GM23338 (cell line): Measurements from ENCODE around the gene LMF1. TPM values are rescaled to one million over a fixed set of nuclear protein-coding genes. Genes with fewer than 3 reads are reported as not detected.

ENCODE experiments used
- ATAC-seq: fragments of 200-7000 bp; cut with Tn5 transposase; 3 replicates; pipeline ENCODE4 v1.9.1; 2020
- DNase-seq: peaks from one replicate; pipeline ENCODE4 v3.0.0-alpha.2; 2015; ENCODE audit warnings: low spot score
- H2AFZ ChIP-seq: fragments of 200-600 bp; sonication (generic); 2 replicates; pipeline ENCODE4 v1.8.0; 2016; ENCODE audit warnings: antibody characterized with exemption, mild to moderate bottlenecking, moderate library complexity
- H3F3A ChIP-seq: fragments of 200-600 bp; sonication (generic); replicated peaks from 2 replicates; pipeline ENCODE4 v1.8.0; 2017; ENCODE audit warnings: antibody characterized with exemption, mixed run types, low read depth
- H3K27ac ChIP-seq: fragments of 200-600 bp; sonication (generic); 2 replicates; pipeline ENCODE4 v1.6.1; 2016; ENCODE audit warnings: low read depth
- H3K27me3 ChIP-seq: fragments of 200-600 bp; sonication (generic); 2 replicates; pipeline ENCODE4 v1.8.0; 2016; ENCODE audit warnings: mild to moderate bottlenecking, mixed run types, moderate library complexity; ENCODE audit not compliant: insufficient read depth
- H3K36me3 ChIP-seq: fragments of 200-600 bp; sonication (generic); 2 replicates; pipeline ENCODE4 v1.8.0; 2016; ENCODE audit warnings: mild to moderate bottlenecking; ENCODE audit not compliant: insufficient read depth
- H3K4me1 ChIP-seq: fragments of 200-600 bp; sonication (generic); 2 replicates; pipeline ENCODE4 v1.8.0; 2016; ENCODE audit warnings: mild to moderate bottlenecking, moderate library complexity; ENCODE audit not compliant: insufficient read depth
- H3K4me2 ChIP-seq: fragments of 200-600 bp; sonication (generic); 2 replicates; pipeline ENCODE4 v1.7.1; 2017; ENCODE audit warnings: mixed run types
- H3K4me3 ChIP-seq: fragments of 200-600 bp; sonication (generic); 2 replicates; pipeline ENCODE4 v1.6.1; 2016; ENCODE audit warnings: mixed run types
- H3K79me2 ChIP-seq: fragments of 200-600 bp; sonication (generic); replicated peaks from 2 replicates; pipeline ENCODE4 v1.8.0; 2017; ENCODE audit warnings: mild to moderate bottlenecking; ENCODE audit not compliant: insufficient read depth
- H3K9me2 ChIP-seq: fragments of 200-600 bp; sonication (generic); 2 replicates; pipeline ENCODE4 v1.8.0; 2017; ENCODE audit not compliant: insufficient read depth
- H4K20me1 ChIP-seq: fragments of 200-600 bp; sonication (generic); replicated peaks from 2 replicates; pipeline ENCODE4 v1.8.0; 2017; ENCODE audit warnings: mild to moderate bottlenecking; ENCODE audit not compliant: insufficient read depth
- H3K27ac Mint-ChIP-seq: 2 replicates; pipeline ENCODE4 v1.8.0; 2020; ENCODE audit warnings: inconsistent platforms, mild to moderate bottlenecking, moderate library complexity, mixed read lengths
- H3K27me3 Mint-ChIP-seq: 3 replicates; pipeline ENCODE4 v1.8.0; 2022; ENCODE audit warnings: low read depth, mild to moderate bottlenecking, moderate library complexity, mixed read lengths, inconsistent platforms; ENCODE audit not compliant: insufficient read depth, poor library complexity
- H3K36me3 Mint-ChIP-seq: 3 replicates; pipeline ENCODE4 v1.8.0; 2021; ENCODE audit warnings: low read depth, mild to moderate bottlenecking, inconsistent platforms, moderate library complexity, mixed read lengths
- H3K4me1 Mint-ChIP-seq: 3 replicates; pipeline ENCODE4 v1.8.0; 2020; ENCODE audit warnings: mild to moderate bottlenecking, inconsistent platforms, mixed read lengths
- H3K4me3 Mint-ChIP-seq: 3 replicates; pipeline ENCODE4 v1.8.0; 2021; ENCODE audit warnings: moderate library complexity, mild to moderate bottlenecking, inconsistent platforms, mixed read lengths
- H3K9me3 Mint-ChIP-seq: 3 replicates; pipeline ENCODE4 v1.8.0; 2020; ENCODE audit warnings: moderate library complexity, mild to moderate bottlenecking, inconsistent platforms, mixed read lengths
- CREB1 ChIP-seq: fragments of 250-450 bp; sonication (Bioruptor Pico); IDR thresholded peaks from 2 replicates; pipeline ENCODE4 v1.5.0; 2020; ENCODE audit warnings: low read depth, mild to moderate bottlenecking, moderate library complexity
- ETS1 ChIP-seq: IDR thresholded peaks from 2 replicates; pipeline ENCODE4 v1.6.1; 2016; ENCODE audit warnings: antibody characterized with exemption
- EZH2 ChIP-seq: fragments of 200-600 bp; sonication (generic); IDR thresholded peaks from one replicate; pipeline ENCODE4 v1.8.0; 2017; ENCODE audit warnings: antibody characterized with exemption, mild to moderate bottlenecking, low read depth; ENCODE audit not compliant: unreplicated experiment
- EZH2phosphoT487 ChIP-seq: fragments of 200-600 bp; sonication (generic); IDR thresholded peaks from one replicate; pipeline ENCODE4 v1.8.1; 2018; ENCODE audit warnings: antibody characterized with exemption; ENCODE audit not compliant: unreplicated experiment
- JUNB ChIP-seq: IDR thresholded peaks from one replicate; pipeline ENCODE4 v1.6.1; 2016; ENCODE audit warnings: antibody characterized with exemption; ENCODE audit not compliant: unreplicated experiment
- NANOG ChIP-seq: IDR thresholded peaks from 2 replicates; pipeline ENCODE4 v1.6.1; 2016; ENCODE audit warnings: antibody characterized with exemption, borderline replicate concordance
- POLR2AphosphoS5 ChIP-seq: IDR thresholded peaks from 2 replicates; pipeline ENCODE4 v1.6.1; 2016; ENCODE audit warnings: antibody characterized with exemption, low read depth
- REST ChIP-seq: IDR thresholded peaks from one replicate; pipeline ENCODE4 v1.6.1; 2018; ENCODE audit warnings: antibody characterized with exemption; ENCODE audit not compliant: unreplicated experiment
- STAT1 ChIP-seq: IDR thresholded peaks from one replicate; pipeline ENCODE4 v1.6.1; 2016; ENCODE audit warnings: antibody characterized with exemption; ENCODE audit not compliant: unreplicated experiment
- ZNF114 ChIP-seq: fragments of 250-450 bp; sonication (Bioruptor Pico); IDR thresholded peaks from 2 replicates; pipeline ENCODE4 v1.5.0; 2020; ENCODE audit warnings: mild to moderate bottlenecking, moderate library complexity
- ZNF331 ChIP-seq: fragments of 250-450 bp; sonication (Bioruptor Pico); IDR thresholded peaks from 2 replicates; pipeline ENCODE4 v1.5.0; 2020; ENCODE audit warnings: low read depth, mild to moderate bottlenecking, moderate library complexity
- polyA plus RNA-seq: library from polyadenylated mRNA; unstranded; fragments of >200 nt; fragmentation: Nextera tagmentation; extraction: Ambion mirVana; gene quantifications from 2 replicates; pipeline ENCODE4 v1.2.1, GENCODE V29; 2016
- total RNA-seq: library from RNA; depleted of rRNA; stranded (reverse); fragments of >200 nt; shearing (Covaris generic); gene quantifications from 2 replicates; pipeline ENCODE4 v1.2.3, GENCODE V29; 2014
- TF ChIP-seq, protein P1 (sequence below), 2 experiments: fragments of 200-600 bp in 1 of 2; sonication (generic) in 1 of 2; conservative IDR thresholded peaks; 2 replicates each; pipeline versions ENCODE4 v1.5.1 to v1.6.1; 2016 to 2017; ENCODE audit warnings: antibody characterized with exemption in 2 of 2, low read depth in 2 of 2, mild to moderate bottlenecking in 2 of 2, moderate library complexity in 1 of 2
- TF ChIP-seq, protein P2 (sequence below): fragments of 250-450 bp; sonication (Bioruptor Pico); IDR thresholded peaks from 2 replicates; pipeline ENCODE4 v1.5.0; 2020; ENCODE audit warnings: mild to moderate bottlenecking, moderate library complexity

Gene LMF1
- total and polyA plus RNA-seq, 2 experiments from 2014 or later, result 4.2 to 10.1 TPM

GRCh38 chr16:899683-900060 is 71.1 kb downstream of the LMF1 start:
- peaks cover under 1% of the 10 kb centered on the region; the same call in 1 of the 3 replicates for H3K36me3 Mint-ChIP-seq
- H3F3A ChIP-seq, result no peaks in the 10 kb centered on the region
- H3K27me3 ChIP-seq, result no peaks in the 10 kb centered on the region
- H3K4me1 Mint-ChIP-seq, result peaks cover 5% of the 10 kb centered on the region; the same call in 1 of the 3 replicates
- TF ChIP-seq STAT1 (no peak), POLR2AphosphoS5 (no peak), NANOG (no peak), ETS1 (no peak), EZH2 (no peak), ZNF114 (no peak), JUNB (no peak), EZH2phosphoT487 (no peak), ZNF331 (CRISPR knock-in tag) (no peak), CREB1 (CRISPR knock-in tag) (no peak), REST (no peak)
- TF ChIP-seq, protein P1, sequence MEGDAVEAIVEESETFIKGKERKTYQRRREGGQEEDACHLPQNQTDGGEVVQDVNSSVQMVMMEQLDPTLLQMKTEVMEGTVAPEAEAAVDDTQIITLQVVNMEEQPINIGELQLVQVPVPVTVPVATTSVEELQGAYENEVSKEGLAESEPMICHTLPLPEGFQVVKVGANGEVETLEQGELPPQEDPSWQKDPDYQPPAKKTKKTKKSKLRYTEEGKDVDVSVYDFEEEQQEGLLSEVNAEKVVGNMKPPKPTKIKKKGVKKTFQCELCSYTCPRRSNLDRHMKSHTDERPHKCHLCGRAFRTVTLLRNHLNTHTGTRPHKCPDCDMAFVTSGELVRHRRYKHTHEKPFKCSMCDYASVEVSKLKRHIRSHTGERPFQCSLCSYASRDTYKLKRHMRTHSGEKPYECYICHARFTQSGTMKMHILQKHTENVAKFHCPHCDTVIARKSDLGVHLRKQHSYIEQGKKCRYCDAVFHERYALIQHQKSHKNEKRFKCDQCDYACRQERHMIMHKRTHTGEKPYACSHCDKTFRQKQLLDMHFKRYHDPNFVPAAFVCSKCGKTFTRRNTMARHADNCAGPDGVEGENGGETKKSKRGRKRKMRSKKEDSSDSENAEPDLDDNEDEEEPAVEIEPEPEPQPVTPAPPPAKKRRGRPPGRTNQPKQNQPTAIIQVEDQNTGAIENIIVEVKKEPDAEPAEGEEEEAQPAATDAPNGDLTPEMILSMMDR (conservative IDR thresholded peaks at IDR 0.05; ENCODE audit: low read depth in 2 of 2), result no peak
- TF ChIP-seq, protein P2, sequence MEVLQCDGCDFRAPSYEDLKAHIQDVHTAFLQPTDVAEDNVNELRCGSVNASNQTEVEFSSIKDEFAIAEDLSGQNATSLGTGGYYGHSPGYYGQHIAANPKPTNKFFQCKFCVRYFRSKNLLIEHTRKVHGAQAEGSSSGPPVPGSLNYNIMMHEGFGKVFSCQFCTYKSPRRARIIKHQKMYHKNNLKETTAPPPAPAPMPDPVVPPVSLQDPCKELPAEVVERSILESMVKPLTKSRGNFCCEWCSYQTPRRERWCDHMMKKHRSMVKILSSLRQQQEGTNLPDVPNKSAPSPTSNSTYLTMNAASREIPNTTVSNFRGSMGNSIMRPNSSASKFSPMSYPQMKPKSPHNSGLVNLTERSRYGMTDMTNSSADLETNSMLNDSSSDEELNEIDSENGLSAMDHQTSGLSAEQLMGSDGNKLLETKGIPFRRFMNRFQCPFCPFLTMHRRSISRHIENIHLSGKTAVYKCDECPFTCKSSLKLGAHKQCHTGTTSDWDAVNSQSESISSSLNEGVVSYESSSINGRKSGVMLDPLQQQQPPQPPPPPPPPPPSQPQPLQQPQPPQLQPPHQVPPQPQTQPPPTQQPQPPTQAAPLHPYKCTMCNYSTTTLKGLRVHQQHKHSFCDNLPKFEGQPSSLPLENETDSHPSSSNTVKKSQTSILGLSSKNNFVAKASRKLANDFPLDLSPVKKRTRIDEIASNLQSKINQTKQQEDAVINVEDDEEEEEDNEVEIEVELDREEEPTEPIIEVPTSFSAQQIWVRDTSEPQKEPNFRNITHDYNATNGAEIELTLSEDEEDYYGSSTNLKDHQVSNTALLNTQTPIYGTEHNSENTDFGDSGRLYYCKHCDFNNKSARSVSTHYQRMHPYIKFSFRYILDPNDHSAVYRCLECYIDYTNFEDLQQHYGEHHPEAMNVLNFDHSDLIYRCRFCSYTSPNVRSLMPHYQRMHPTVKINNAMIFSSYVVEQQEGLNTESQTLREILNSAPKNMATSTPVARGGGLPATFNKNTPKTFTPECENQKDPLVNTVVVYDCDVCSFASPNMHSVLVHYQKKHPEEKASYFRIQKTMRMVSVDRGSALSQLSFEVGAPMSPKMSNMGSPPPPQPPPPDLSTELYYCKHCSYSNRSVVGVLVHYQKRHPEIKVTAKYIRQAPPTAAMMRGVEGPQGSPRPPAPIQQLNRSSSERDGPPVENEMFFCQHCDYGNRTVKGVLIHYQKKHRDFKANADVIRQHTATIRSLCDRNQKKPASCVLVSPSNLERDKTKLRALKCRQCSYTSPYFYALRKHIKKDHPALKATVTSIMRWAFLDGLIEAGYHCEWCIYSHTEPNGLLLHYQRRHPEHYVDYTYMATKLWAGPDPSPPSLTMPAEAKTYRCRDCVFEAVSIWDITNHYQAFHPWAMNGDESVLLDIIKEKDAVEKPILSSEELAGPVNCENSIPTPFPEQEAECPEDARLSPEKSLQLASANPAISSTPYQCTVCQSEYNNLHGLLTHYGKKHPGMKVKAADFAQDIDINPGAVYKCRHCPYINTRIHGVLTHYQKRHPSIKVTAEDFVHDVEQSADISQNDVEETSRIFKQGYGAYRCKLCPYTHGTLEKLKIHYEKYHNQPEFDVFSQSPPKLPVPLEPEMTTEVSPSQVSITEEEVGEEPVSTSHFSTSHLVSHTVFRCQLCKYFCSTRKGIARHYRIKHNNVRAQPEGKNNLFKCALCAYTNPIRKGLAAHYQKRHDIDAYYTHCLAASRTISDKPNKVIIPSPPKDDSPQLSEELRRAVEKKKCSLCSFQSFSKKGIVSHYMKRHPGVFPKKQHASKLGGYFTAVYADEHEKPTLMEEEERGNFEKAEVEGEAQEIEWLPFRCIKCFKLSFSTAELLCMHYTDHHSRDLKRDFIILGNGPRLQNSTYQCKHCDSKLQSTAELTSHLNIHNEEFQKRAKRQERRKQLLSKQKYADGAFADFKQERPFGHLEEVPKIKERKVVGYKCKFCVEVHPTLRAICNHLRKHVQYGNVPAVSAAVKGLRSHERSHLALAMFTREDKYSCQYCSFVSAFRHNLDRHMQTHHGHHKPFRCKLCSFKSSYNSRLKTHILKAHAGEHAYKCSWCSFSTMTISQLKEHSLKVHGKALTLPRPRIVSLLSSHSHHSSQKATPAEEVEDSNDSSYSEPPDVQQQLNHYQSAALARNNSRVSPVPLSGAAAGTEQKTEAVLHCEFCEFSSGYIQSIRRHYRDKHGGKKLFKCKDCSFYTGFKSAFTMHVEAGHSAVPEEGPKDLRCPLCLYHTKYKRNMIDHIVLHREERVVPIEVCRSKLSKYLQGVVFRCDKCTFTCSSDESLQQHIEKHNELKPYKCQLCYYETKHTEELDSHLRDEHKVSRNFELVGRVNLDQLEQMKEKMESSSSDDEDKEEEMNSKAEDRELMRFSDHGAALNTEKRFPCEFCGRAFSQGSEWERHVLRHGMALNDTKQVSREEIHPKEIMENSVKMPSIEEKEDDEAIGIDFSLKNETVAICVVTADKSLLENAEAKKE, result no peak
- no peak overlapping the region for H3K4me2 ChIP-seq
- no peaks in the 10 kb centered on the region for H3K79me2 ChIP-seq
- no peak overlapping the region for H3K27ac Mint-ChIP-seq
- no peak overlapping the region for H3K27ac ChIP-seq
- peaks cover 5% of the 10 kb centered on the region for H3K27me3 Mint-ChIP-seq
- no peaks in the 10 kb centered on the region for H3K9me2 ChIP-seq
- DNase-seq, result no peak
- ATAC-seq, result no peak
- no peaks in the 10 kb centered on the region for H3K36me3 ChIP-seq
- no peaks in the 10 kb centered on the region for H4K20me1 ChIP-seq
- no peak overlapping the region for H3K4me3 Mint-ChIP-seq
- H3K9me3 Mint-ChIP-seq, result no peaks in the 10 kb centered on the region
- H3K4me1 ChIP-seq, result no peaks in the 10 kb centered on the region
- no peak overlapping the region for H2AFZ ChIP-seq
- no peak overlapping the region for H3K4me3 ChIP-seq
